GM20431 (cell line): ENCODE measurements around the gene PKM.
"Not testable (repeated sequence)": the region's sequence is repeated elsewhere in the genome, so short reads cannot be mapped to it uniquely, and the experiment has no call there.

Experiments used
- in situ Hi-C: fragments of 300-500 bp; cut with MseI, MboI; formaldehyde crosslinking; loops from one replicate; pipeline ENCODE4 v1.15.0; 2020; ENCODE audit warnings: low sequenced_read_pairs; ENCODE audit not compliant: unreplicated experiment

The PKM gene

GRCh38 chr15:72180761-72181324 lies 50.1 kb downstream of the PKM start:
- in situ Hi-C loops, result no loop called here

- in situ Hi-C loops, result no loop called here
Observed at GRCh38 chr15:72179950-72180581, 50.9 kb downstream of the PKM start.

- in situ Hi-C loops, result no loop called here
Observed at GRCh38 chr15:72178976-72179585, 51.9 kb downstream of the PKM start.

- in situ Hi-C loops, result no loop called here
Observed at GRCh38 chr15:72176743-72177142, 54.2 kb downstream of the PKM start.

GRCh38 chr15:72176159-72176558 lies 54.8 kb downstream of the PKM start:
- in situ Hi-C loops, result no loop called here

GRCh38 chr15:72175186-72176044 lies 55.6 kb downstream of the PKM start:
- in situ Hi-C loops, result no loop called here

- in situ Hi-C loops, result no loop called here
Observed at GRCh38 chr15:72174551-72175165, 56.3 kb downstream of the PKM start.

- in situ Hi-C loops, result no loop called here
Observed at GRCh38 chr15:72173864-72174550, 57.0 kb downstream of the PKM start.

- in situ Hi-C loops, result no loop called here
Observed at GRCh38 chr15:72173401-72173800, 57.6 kb downstream of the PKM start.

- in situ Hi-C loops, result no loop called here
Observed at GRCh38 chr15:72172796-72173195, 58.2 kb downstream of the PKM start.

GRCh38 chr15:72171978-72172377 lies 59.0 kb downstream of the PKM start:
- in situ Hi-C loops, result not testable (repeated sequence)

GRCh38 chr15:72170691-72171090 lies 60.3 kb downstream of the PKM start:
- in situ Hi-C loops, result no loop called here

GRCh38 chr15:72169921-72170611 lies 60.9 kb downstream of the PKM start:
- in situ Hi-C loops, result no loop called here

- in situ Hi-C loops, result no loop called here
Observed at GRCh38 chr15:72169236-72169920, 61.6 kb downstream of the PKM start.

- in situ Hi-C loops, result no loop called here
Observed at GRCh38 chr15:72168808-72169190, 62.2 kb downstream of the PKM start.

- in situ Hi-C loops, result no loop called here
Observed at GRCh38 chr15:72168131-72168807, 62.7 kb downstream of the PKM start.

- in situ Hi-C loops, result no loop called here
Observed at GRCh38 chr15:72167445-72167844, 63.5 kb downstream of the PKM start.

- in situ Hi-C loops, result no loop called here
Observed at GRCh38 chr15:72166716-72167417, 64.1 kb downstream of the PKM start.
